OCI-LY1 (cell line): Measurements from ENCODE around the gene BLCAP.

Experiments used
- EZH2 ChIP-seq: fragments of 200-600 bp; sonication (generic), shearing (Covaris generic); IDR thresholded peaks from 2 replicates; pipeline ENCODE4 v1.8.0; 2017; ENCODE audit warnings: borderline replicate concordance, mixed run types, mild to moderate bottlenecking, antibody characterized with exemption, low read length, moderate library complexity, mixed read lengths
- TF ChIP-seq, protein P1 (sequence below): fragments of 200-600 bp; sonication (generic), shearing (Covaris generic); IDR thresholded peaks from 2 replicates; pipeline ENCODE4 v1.5.1; 2017; ENCODE audit warnings: mild to moderate bottlenecking, antibody characterized with exemption, low read length, moderate library complexity, mixed read lengths

DNA sequence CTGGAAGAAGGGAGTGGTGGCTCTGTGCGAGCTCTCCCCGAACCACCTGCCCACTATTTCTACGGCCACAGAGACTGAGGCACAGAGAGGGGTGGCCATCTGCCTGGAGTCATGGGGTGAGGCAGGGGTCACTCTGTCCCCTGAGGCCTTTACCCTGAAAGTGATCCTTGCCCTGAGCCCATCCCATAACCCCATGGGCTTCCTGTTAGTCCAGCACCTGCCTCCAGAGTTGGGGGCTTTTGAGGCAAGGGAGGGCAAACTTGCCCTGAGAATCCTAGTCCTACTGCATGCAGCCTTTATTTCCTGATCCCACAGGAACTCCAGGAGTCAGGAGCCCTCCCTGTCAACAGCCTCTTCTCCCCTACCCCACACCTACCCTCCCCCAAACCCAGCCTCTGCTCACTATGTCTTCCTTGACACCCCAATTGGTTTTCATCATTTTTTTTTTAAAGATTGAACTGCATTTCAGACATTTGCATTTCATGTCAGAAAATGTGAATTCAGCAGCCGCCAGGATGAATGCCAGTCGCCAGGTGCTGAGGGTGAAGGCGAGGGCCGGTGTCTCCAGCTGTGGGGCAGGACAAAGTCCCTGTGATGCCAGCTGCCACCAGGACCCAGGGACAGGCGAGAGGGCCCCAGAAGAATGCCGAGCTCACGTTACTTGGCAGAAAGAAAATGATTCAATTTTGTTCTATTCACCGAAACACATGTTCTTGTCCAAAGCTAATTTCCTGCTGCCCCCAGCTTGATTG is 54.3 kb downstream of the BLCAP start:
- TF ChIP-seq, protein P1, sequence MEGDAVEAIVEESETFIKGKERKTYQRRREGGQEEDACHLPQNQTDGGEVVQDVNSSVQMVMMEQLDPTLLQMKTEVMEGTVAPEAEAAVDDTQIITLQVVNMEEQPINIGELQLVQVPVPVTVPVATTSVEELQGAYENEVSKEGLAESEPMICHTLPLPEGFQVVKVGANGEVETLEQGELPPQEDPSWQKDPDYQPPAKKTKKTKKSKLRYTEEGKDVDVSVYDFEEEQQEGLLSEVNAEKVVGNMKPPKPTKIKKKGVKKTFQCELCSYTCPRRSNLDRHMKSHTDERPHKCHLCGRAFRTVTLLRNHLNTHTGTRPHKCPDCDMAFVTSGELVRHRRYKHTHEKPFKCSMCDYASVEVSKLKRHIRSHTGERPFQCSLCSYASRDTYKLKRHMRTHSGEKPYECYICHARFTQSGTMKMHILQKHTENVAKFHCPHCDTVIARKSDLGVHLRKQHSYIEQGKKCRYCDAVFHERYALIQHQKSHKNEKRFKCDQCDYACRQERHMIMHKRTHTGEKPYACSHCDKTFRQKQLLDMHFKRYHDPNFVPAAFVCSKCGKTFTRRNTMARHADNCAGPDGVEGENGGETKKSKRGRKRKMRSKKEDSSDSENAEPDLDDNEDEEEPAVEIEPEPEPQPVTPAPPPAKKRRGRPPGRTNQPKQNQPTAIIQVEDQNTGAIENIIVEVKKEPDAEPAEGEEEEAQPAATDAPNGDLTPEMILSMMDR = no peak
- TF ChIP-seq EZH2 = no peak
